IMR-90 (cell line): ENCODE data around the gene NAA80. TPM values are rescaled to one million over a fixed set of nuclear protein-coding genes. Genes with fewer than 3 reads are reported as not detected.

Experiments
- ATAC-seq: fragments of 200-7000 bp; cut with Tn5 transposase; 2 replicates; pipeline ENCODE4 v1.9.1; 2020; ENCODE audit warnings: low read depth, mild to moderate bottlenecking, moderate library complexity
- BruUV-seq: library from RNA; stranded (reverse); fragments of 400-500 nt; replicated peaks from 2 replicates; lab custom pipeline; 2021; lab: Mats Ljungman, UMichigan
- CTCF ChIA-PET: fragments of 300-600 bp; formaldehyde crosslinking; extraction: SDS; loops from one replicate; lab custom pipeline; 2021; ENCODE audit warnings: antibody characterized with exemption; lab: Yijun Ruan, JAX
- POLR2A ChIA-PET: fragments of 300-600 bp; sonication (Branson Sonifier 250); formaldehyde crosslinking; loops from one replicate; lab custom pipeline; 2022; ENCODE audit warnings: antibody characterized with exemption; ENCODE audit not compliant: unreplicated experiment; lab: Charles Lee
- DNase-seq: peaks from one replicate; pipeline ENCODE4 v3.0.0; 2013
- H2AFZ ChIP-seq: replicated peaks from 2 replicates; pipeline ENCODE3; 2013; ENCODE audit warnings: low read length, mild to moderate bottlenecking; ENCODE audit not compliant: poor library complexity
- H2AK5ac ChIP-seq: 2 replicates; pipeline ENCODE4 v1.6.1; 2013; ENCODE audit warnings: low read depth, low read length, inconsistent platforms
- H2AK9ac ChIP-seq: replicated peaks from 2 replicates; pipeline ENCODE3; 2013; ENCODE audit warnings: mild to moderate bottlenecking, low read depth, low read length, moderate library complexity; ENCODE audit not compliant: poor library complexity
- H2BK120ac ChIP-seq: 2 replicates; pipeline ENCODE4 v1.6.1; 2013; ENCODE audit warnings: low read depth, low read length, inconsistent platforms
- H2BK15ac ChIP-seq: 3 replicates; pipeline ENCODE4 v1.6.1; 2013; ENCODE audit warnings: low read depth, low read length, inconsistent platforms
- H2BK20ac ChIP-seq: 2 replicates; pipeline ENCODE4 v1.6.1; 2013; ENCODE audit warnings: low read depth, mild to moderate bottlenecking, inconsistent platforms, low read length, moderate library complexity
- H2BK5ac ChIP-seq: 2 replicates; pipeline ENCODE4 v1.6.1; 2013; ENCODE audit warnings: mild to moderate bottlenecking, low read depth, low read length, inconsistent platforms; ENCODE audit not compliant: poor library complexity, severe bottlenecking
- H3K14ac ChIP-seq: replicated peaks from 2 replicates; pipeline ENCODE4 v1.6.1; 2013; ENCODE audit warnings: low read depth, low read length, inconsistent platforms
- H3K18ac ChIP-seq: 2 replicates; pipeline ENCODE4 v1.6.1; 2013; ENCODE audit warnings: low read depth, low read length, control low read depth
- H3K23ac ChIP-seq: 2 replicates; pipeline ENCODE4 v1.6.1; 2013; ENCODE audit warnings: low read depth, low read length, inconsistent platforms
- H3K27ac ChIP-seq: 2 replicates; pipeline ENCODE4 v1.5.1; 2013; ENCODE audit warnings: mild to moderate bottlenecking, control low read depth, low read length; ENCODE audit not compliant: insufficient read depth
- H3K27me3 ChIP-seq: 2 replicates; pipeline ENCODE4 v1.6.1; 2013; ENCODE audit warnings: low read length; ENCODE audit not compliant: control insufficient read depth, insufficient read depth
- H3K36me3 ChIP-seq: 2 replicates; pipeline ENCODE4 v1.6.1; 2013; ENCODE audit warnings: low read length, mixed read lengths; ENCODE audit not compliant: control insufficient read depth, insufficient read depth
- H3K4ac ChIP-seq: 2 replicates; pipeline ENCODE4 v1.6.1; 2013; ENCODE audit warnings: low read depth, low read length, inconsistent platforms
- H3K4me1 ChIP-seq: 2 replicates; pipeline ENCODE4 v1.6.1; 2013; ENCODE audit warnings: low read length, mixed read lengths; ENCODE audit not compliant: control insufficient read depth, insufficient read depth
- H3K4me2 ChIP-seq: 2 replicates; pipeline ENCODE4 v1.6.1; 2013; ENCODE audit warnings: low read depth, mild to moderate bottlenecking, control low read depth, low read length, moderate library complexity
- H3K4me3 ChIP-seq: 2 replicates; pipeline ENCODE4 v1.5.1; 2013; ENCODE audit warnings: low read depth, mild to moderate bottlenecking, control low read depth, low read length, moderate library complexity; ENCODE audit not compliant: insufficient read depth
- H3K56ac ChIP-seq: 2 replicates; pipeline ENCODE4 v1.6.1; 2013; ENCODE audit warnings: low read length, inconsistent platforms; ENCODE audit not compliant: insufficient read depth; ENCODE audit errors: extremely low read depth
- H3K79me1 ChIP-seq, 2 experiments: 2 replicates each; pipeline ENCODE4 v1.6.1; 2013; ENCODE audit warnings: low read length in 2 of 2, inconsistent platforms in 1 of 2, low read depth in 1 of 2
- H3K9ac ChIP-seq: 2 replicates; pipeline ENCODE4 v1.6.1; 2013; ENCODE audit warnings: low read depth, low read length, control low read depth
- H3K9me1 ChIP-seq: 2 replicates; pipeline ENCODE4 v1.6.1; 2013; ENCODE audit warnings: low read length, inconsistent platforms; ENCODE audit not compliant: insufficient read depth
- H3K9me3 ChIP-seq: 2 replicates; pipeline ENCODE4 v1.6.1; 2013; ENCODE audit warnings: low read length; ENCODE audit not compliant: control insufficient read depth, insufficient read depth
- H4K20me1 ChIP-seq: 2 replicates; pipeline ENCODE4 v1.6.1; 2013; ENCODE audit warnings: low read length, inconsistent platforms; ENCODE audit not compliant: insufficient read depth
- H4K5ac ChIP-seq: 2 replicates; pipeline ENCODE4 v1.6.1; 2013; ENCODE audit warnings: mild to moderate bottlenecking, low read depth, low read length, control low read depth
- H4K8ac ChIP-seq, 2 experiments: 2 replicates each; pipeline ENCODE4 v1.6.1; 2013; ENCODE audit warnings: low read depth in 2 of 2, low read length in 2 of 2, control low read depth in 1 of 2, inconsistent platforms in 1 of 2
- H4K91ac ChIP-seq: 2 replicates; pipeline ENCODE4 v1.6.1; 2013; ENCODE audit warnings: low read depth, low read length, inconsistent platforms; ENCODE audit not compliant: insufficient read depth
- CEBPB ChIP-seq: IDR thresholded peaks from 2 replicates; pipeline ENCODE4 v1.6.1; 2012; ENCODE audit warnings: low read depth, low read length, improper control_type of control experiment
- FOS ChIP-seq: fragments of 150-350 bp; IDR thresholded peaks from 2 replicates; pipeline ENCODE4 v1.6.1; 2016; ENCODE audit warnings: low read depth, low read length
- MAFK ChIP-seq: IDR thresholded peaks from 2 replicates; pipeline ENCODE4 v1.6.1; 2012; ENCODE audit warnings: low read depth, low read length, improper control_type of control experiment
- MXI1 ChIP-seq: IDR thresholded peaks from 2 replicates; pipeline ENCODE4 v1.6.1; 2012; ENCODE audit warnings: low read depth, mild to moderate bottlenecking, low read length, moderate library complexity, borderline replicate concordance
- NFE2L2 ChIP-seq: fragments of 150-350 bp; IDR thresholded peaks from 2 replicates; pipeline ENCODE4 v1.6.1; 2016; ENCODE audit warnings: low read depth, mild to moderate bottlenecking, low read length
- POLR2A ChIP-seq: IDR thresholded peaks from 2 replicates; pipeline ENCODE4 v1.6.1; 2012; ENCODE audit warnings: mild to moderate bottlenecking, low read depth, low read length
- RAD21 ChIP-seq: IDR thresholded peaks from 2 replicates; pipeline ENCODE4 v1.6.1; 2012; ENCODE audit warnings: low read length, improper control_type of control experiment
- RCOR1 ChIP-seq: IDR thresholded peaks from 2 replicates; pipeline ENCODE4 v1.6.1; 2012; ENCODE audit warnings: mild to moderate bottlenecking, low read length, improper control_type of control experiment; ENCODE audit not compliant: insufficient replicate concordance
- RFX5 ChIP-seq: IDR thresholded peaks from 2 replicates; pipeline ENCODE4 v1.8.0; 2012; ENCODE audit warnings: low read depth, mild to moderate bottlenecking, low read length, moderate library complexity
- WGBS, 2 experiments: methylation state at CpG; one replicate each; pipeline versions ENCODE4 v1.1.5 to v1.1.7; 2013; ENCODE audit warnings: missing lambda C conversion rate in 2 of 2; ENCODE audit not compliant: insufficient read length in 1 of 2; ENCODE audit errors: extremely low coverage in 2 of 2; 5-methylcytosine and 5-hydroxymethylcytosine counted together
- dilution Hi-C: fragments of 300-500 bp; cut with HindIII; formaldehyde crosslinking; loops from one replicate; pipeline ENCODE4 v1.14.3; 2018; ENCODE audit warnings: low sequenced_read_pairs; ENCODE audit not compliant: unreplicated experiment
- in situ Hi-C: fragments of 300-500 bp; cut with MboI; formaldehyde crosslinking; loops from 3 replicates; pipeline ENCODE4 v1.14.3; 2019; ENCODE audit warnings: low sequenced_read_pairs, inconsistent platforms, mixed read lengths
- intact Hi-C: fragments of 100-400 bp; cut with micrococcal nuclease; formaldehyde crosslinking; loops from 2 replicates; pipeline ENCODE4 v1.10.0; 2022
- polyA plus RNA-seq, 3 experiments: library from polyadenylated mRNA; depleted of rRNA; stranded (reverse); fragments of >200 nt; gene quantifications; 2 replicates each; pipeline ENCODE4 v1.2.3, GENCODE V29; 2012; ENCODE audit warnings: low replicate concordance in 1 of 3
- total RNA-seq: library from RNA; depleted of rRNA; stranded (reverse); fragments of >200 nt; gene quantifications from 2 replicates; pipeline ENCODE4 v1.2.3, GENCODE V29; 2012
- TF ChIP-seq, protein P1 (sequence below): fragments of 150-350 bp; IDR thresholded peaks from 2 replicates; pipeline ENCODE4 v1.6.1; 2017; ENCODE audit warnings: mild to moderate bottlenecking, antibody characterized with exemption, low read length, low read depth
- TF ChIP-seq, protein P2 (sequence below): fragments of 150-350 bp; IDR thresholded peaks from 2 replicates; pipeline ENCODE4 v1.6.1; 2016; ENCODE audit warnings: low read depth, mild to moderate bottlenecking, low read length, moderate library complexity, borderline replicate concordance
- TF ChIP-seq, protein P3 (sequence below): conservative IDR thresholded peaks from 2 replicates; pipeline ENCODE4 v1.5.1; 2012; ENCODE audit warnings: mild to moderate bottlenecking, low read depth, low read length, improper control_type of control experiment

The NAA80 gene
- total and polyA plus RNA-seq, 2 of the 4 experiments (the other 2 are of a cell fraction): 5.0 to 14.4 TPM

DNA sequence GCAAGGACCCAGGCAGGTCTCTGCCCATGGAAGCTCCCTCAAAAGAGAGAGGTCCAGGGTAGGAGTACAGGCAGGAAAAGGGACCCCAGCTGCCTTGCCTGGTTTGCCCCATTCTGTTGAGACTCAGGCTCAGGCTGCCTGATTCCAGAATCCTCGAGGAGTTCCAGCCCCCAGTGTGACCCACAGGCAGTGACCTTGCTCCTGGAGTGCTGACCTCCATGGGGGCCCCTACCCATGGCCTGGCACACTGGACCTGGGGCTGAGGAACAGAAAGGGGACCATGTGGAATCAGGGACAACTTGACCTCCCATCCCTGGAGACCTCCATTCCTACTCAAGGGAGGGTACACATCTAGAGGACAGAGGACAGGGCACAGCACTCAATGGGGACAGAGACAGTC, 33.6 kb downstream of the NAA80 start:
- no peak overlapping the region for H3K4me2 ChIP-seq
- H3K4me1 ChIP-seq: peaks cover 69% of the 10 kb centered on the region
- H2BK20ac ChIP-seq: peak overlapping the region; percentile 96
- no peak overlapping the region for H3K4me3 ChIP-seq
- peak overlapping the region; percentile 97 for H2BK15ac ChIP-seq
- no peaks in the 10 kb centered on the region for H3K27me3 ChIP-seq
- no peaks in the 10 kb centered on the region for H3K36me3 ChIP-seq
- CTCF ChIA-PET: interaction anchor here (0.7 kb wide), 1 partner anchor 9 kb away, joined by 4 read pairs; no protein-coding TSS in a partner anchor
- no peaks in the 10 kb centered on the region for H4K20me1 ChIP-seq
- H3K79me1 ChIP-seq: peaks cover 7 to 64% of the 10 kb centered on the region in 2 experiments; a peak in 3 of 4 replicates
- peak overlapping the region; percentile 83 for H3K14ac ChIP-seq
- H2BK120ac ChIP-seq: peak overlapping the region; percentile 97
- H2AK5ac ChIP-seq: peak overlapping the region; percentile 100
- no peak overlapping the region for H3K56ac ChIP-seq
- no peaks in the 10 kb centered on the region for H3K9me3 ChIP-seq
- peak overlapping the region; percentile 97 for H3K27ac ChIP-seq
- WGBS, 2 experiments: 33% methylated on average over 1 of the region's 1 CpG; no CpG with 5 or more reads in 1 of the 2 experiments
- H3K23ac ChIP-seq: no peak overlapping the region; the same call in 1 of the 2 replicates
- intact Hi-C loops: no loop called here
- peak overlapping the region; percentile 82 for H3K18ac ChIP-seq
- in situ Hi-C loops: no loop called here
- BruUV-seq: no TSS peak
- H3K9ac ChIP-seq: peak overlapping the region; percentile 53; the same call in 1 of the 2 replicates
- H3K4ac ChIP-seq: peak overlapping the region; percentile 100
- TF ChIP-seq RAD21: no peak
- TF ChIP-seq CEBPB: no peak
- TF ChIP-seq RCOR1: no peak
- no peak for TF ChIP-seq POLR2A
- TF ChIP-seq, protein P1, sequence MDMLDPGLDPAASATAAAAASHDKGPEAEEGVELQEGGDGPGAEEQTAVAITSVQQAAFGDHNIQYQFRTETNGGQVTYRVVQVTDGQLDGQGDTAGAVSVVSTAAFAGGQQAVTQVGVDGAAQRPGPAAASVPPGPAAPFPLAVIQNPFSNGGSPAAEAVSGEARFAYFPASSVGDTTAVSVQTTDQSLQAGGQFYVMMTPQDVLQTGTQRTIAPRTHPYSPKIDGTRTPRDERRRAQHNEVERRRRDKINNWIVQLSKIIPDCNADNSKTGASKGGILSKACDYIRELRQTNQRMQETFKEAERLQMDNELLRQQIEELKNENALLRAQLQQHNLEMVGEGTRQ: no peak
- TF ChIP-seq MAFK: no peak
- no peak for TF ChIP-seq MXI1
- TF ChIP-seq NFE2L2: no peak
- no peak for TF ChIP-seq RFX5
- TF ChIP-seq, protein P2, sequence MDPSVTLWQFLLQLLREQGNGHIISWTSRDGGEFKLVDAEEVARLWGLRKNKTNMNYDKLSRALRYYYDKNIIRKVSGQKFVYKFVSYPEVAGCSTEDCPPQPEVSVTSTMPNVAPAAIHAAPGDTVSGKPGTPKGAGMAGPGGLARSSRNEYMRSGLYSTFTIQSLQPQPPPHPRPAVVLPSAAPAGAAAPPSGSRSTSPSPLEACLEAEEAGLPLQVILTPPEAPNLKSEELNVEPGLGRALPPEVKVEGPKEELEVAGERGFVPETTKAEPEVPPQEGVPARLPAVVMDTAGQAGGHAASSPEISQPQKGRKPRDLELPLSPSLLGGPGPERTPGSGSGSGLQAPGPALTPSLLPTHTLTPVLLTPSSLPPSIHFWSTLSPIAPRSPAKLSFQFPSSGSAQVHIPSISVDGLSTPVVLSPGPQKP: no peak
- no peak for TF ChIP-seq FOS
- TF ChIP-seq, protein P3, sequence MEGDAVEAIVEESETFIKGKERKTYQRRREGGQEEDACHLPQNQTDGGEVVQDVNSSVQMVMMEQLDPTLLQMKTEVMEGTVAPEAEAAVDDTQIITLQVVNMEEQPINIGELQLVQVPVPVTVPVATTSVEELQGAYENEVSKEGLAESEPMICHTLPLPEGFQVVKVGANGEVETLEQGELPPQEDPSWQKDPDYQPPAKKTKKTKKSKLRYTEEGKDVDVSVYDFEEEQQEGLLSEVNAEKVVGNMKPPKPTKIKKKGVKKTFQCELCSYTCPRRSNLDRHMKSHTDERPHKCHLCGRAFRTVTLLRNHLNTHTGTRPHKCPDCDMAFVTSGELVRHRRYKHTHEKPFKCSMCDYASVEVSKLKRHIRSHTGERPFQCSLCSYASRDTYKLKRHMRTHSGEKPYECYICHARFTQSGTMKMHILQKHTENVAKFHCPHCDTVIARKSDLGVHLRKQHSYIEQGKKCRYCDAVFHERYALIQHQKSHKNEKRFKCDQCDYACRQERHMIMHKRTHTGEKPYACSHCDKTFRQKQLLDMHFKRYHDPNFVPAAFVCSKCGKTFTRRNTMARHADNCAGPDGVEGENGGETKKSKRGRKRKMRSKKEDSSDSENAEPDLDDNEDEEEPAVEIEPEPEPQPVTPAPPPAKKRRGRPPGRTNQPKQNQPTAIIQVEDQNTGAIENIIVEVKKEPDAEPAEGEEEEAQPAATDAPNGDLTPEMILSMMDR: no peak
- H4K91ac ChIP-seq: peak overlapping the region; percentile 99
- ATAC-seq: no peak
- peak overlapping the region; percentile 85 for H2BK5ac ChIP-seq
- H4K5ac ChIP-seq: peak overlapping the region; percentile 94
- H2AK9ac ChIP-seq: peak overlapping the region; percentile 97
- dilution Hi-C loops: no loop called here
- peaks cover 45% of the 10 kb centered on the region for H3K9me1 ChIP-seq
- POLR2A ChIA-PET: no interaction called here
- no peak overlapping the region for H2AFZ ChIP-seq
- H4K8ac ChIP-seq: peak overlapping the region; percentile 99; a peak in 3 of 4 replicates
- no peak for DNase-seq
